Subcutaneous abdominal adipose tissue (tissue), 5 donors: ENCODE data around the gene COPS3.
"Not testable (repeated sequence)": the region's sequence is repeated elsewhere in the genome, so short reads cannot be mapped to it uniquely, and the experiment has no call there.

Experiments
- H3K27ac ChIP-seq: one replicate; pipeline ENCODE4 v1.7.0; 2013; ENCODE audit warnings: low read depth, mild to moderate bottlenecking, inconsistent platforms, low read length, moderate library complexity
- H3K27me3 ChIP-seq, 5 donors: one replicate each; pipeline ENCODE4 v1.7.0; 2013; ENCODE audit warnings: low read length in 5 of 5, inconsistent platforms in 1 of 5; ENCODE audit not compliant: control insufficient read depth in 5 of 5, insufficient read depth in 4 of 5
- H3K36me3 ChIP-seq, 5 donors: one replicate each; pipeline ENCODE4 v1.7.0; 2013; ENCODE audit warnings: low read length in 5 of 5; ENCODE audit not compliant: control insufficient read depth in 5 of 5, insufficient read depth in 5 of 5
- H3K4me1 ChIP-seq, 5 donors: one replicate each; pipeline ENCODE4 v1.7.0; 2013; ENCODE audit warnings: low read length in 5 of 5, mild to moderate bottlenecking in 3 of 5, moderate library complexity in 1 of 5; ENCODE audit not compliant: control insufficient read depth in 5 of 5, insufficient read depth in 5 of 5
- H3K4me3 ChIP-seq, 5 donors: one replicate each; pipeline ENCODE4 v1.7.0; 2013; ENCODE audit warnings: low read length in 5 of 5, low read depth in 1 of 5
- H3K9ac ChIP-seq, 5 donors: one replicate each; pipeline ENCODE4 v1.7.0; 2013; ENCODE audit warnings: low read length in 5 of 5, mild to moderate bottlenecking in 4 of 5, moderate library complexity in 3 of 5
- H3K9me3 ChIP-seq, 5 donors: one replicate each; pipeline ENCODE4 v1.7.0; 2013; ENCODE audit warnings: low read length in 5 of 5; ENCODE audit not compliant: control insufficient read depth in 5 of 5
- donor health status: healthy.
- donor health status: healthy.
- donor health status: healthy.
- donor health status: healthy.
- donor health status: healthy.

Gene COPS3

GRCh38 chr17:17301659-17302058 lies 20.6 kb upstream of the COPS3 start:
- H3K4me3 ChIP-seq, H3K9me3 ChIP-seq, H3K36me3 ChIP-seq, H3K27me3 ChIP-seq, H3K9ac ChIP-seq, H3K27ac ChIP-seq: not testable (repeated sequence)
- H3K4me1 ChIP-seq, result peaks cover 0 to 33% (median 16%) of the 10 kb centered on the region in 5 donors

DNA sequence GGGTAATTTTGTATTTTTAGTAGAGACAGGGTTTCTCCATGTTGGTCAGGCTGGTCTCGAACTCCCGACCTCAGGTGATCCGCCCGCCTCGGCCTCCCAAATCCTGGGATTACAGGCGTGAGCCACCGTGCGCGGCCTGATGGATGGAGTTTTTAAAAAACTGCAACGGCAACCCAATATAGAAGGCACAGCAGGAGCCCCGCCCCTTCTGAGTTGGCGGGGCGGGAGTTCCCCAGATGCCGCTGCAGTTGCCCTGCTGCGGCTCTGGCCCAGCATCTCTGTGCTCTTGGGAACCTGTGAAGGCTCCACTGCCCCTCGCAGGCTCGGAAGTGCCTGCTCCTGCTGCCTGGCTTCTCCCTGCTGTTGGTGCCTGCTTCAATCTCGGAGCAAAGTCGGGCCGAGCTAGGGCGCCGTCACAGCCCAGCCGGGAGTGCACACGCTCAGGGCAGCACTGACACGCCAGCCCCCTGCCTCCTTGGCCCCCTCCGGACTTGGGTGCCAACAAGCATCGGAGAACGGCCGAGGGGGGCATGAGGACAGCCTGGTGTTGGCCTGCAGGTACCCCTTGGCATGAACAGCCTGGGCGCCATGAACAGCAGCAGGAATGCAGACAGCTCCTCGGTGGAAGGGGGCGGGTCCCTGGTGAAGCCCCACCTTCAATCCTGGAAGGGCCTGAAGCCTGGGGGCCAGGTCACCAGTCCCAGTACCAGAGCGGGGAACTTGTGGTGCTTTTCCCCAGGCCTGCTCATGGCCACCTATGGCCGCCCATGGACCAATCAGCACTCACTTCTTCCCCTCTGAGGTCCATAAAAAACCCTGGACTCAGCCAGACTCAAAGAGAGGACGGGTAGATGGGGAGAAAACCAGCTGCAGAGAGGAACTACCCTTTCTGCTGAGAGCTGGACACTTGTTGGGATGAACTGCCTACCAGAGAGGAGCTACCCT lies 19.9 kb upstream of the COPS3 start:
- peak overlapping the region in 2 of 5 donors; percentile 44 to 59 for H3K9ac ChIP-seq
- no peak overlapping the region for H3K27ac ChIP-seq
- H3K9me3 ChIP-seq, result no peaks in the 10 kb centered on the region
- peak overlapping the region; percentile 29 to 68 (median 51) for H3K4me3 ChIP-seq
- H3K36me3 ChIP-seq, result no peaks in the 10 kb centered on the region
- no peaks in the 10 kb centered on the region for H3K27me3 ChIP-seq
- H3K4me1 ChIP-seq, result peaks cover 0 to 33% (median 16%) of the 10 kb centered on the region in 5 donors

DNA sequence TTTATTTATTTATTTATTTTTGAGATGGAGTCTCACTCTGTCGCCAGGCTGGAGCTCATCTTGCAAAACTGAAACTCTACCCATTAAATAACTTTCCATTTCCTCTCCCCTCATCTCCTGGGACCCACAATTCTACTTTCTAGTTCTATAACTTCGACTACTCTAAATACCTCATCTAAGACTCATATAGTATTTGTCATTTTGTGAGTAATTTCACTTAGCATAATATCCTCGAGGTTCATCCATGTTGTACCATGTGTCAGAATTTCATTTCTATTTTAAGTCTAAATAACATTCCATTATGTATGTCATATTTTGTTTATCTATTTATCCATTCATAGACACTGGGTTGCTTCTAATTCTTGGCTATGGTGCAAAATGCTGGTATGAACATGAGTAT lies 17.1 kb upstream of the COPS3 start:
- Histone ChIP-seq H3K9me3 (no peaks in the 10 kb centered on the region), H3K4me3 (no peak overlapping the region), H3K4me1 (peaks cover 0 to 15% (median 9%) of the 10 kb centered on the region in 5 donors), H3K27ac (no peak overlapping the region), H3K9ac (no peak overlapping the region), H3K27me3 (no peaks in the 10 kb centered on the region), H3K36me3 (no peaks in the 10 kb centered on the region)

DNA sequence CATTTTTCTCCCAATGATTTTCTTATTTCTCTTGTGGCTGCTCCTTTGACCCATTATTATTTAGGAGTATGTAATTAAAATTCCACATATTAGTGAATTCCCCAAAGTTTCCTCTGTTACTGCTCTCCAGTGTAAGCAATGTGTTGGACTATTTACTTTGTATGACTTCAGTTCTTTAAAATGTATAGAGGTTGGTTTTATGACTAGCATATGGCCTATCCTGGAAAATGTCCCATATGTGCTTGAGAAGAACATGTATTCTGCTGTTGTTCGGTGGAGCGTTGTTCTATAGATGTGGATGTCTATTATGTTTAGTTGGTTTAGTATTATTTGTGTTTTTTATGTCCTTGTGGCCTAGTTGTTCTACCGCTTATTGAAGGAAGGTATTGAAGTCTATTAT lies 16.2 kb upstream of the COPS3 start:
- no peak overlapping the region for H3K4me3 ChIP-seq
- no peak overlapping the region for H3K27ac ChIP-seq
- no peaks in the 10 kb centered on the region for H3K27me3 ChIP-seq

DNA sequence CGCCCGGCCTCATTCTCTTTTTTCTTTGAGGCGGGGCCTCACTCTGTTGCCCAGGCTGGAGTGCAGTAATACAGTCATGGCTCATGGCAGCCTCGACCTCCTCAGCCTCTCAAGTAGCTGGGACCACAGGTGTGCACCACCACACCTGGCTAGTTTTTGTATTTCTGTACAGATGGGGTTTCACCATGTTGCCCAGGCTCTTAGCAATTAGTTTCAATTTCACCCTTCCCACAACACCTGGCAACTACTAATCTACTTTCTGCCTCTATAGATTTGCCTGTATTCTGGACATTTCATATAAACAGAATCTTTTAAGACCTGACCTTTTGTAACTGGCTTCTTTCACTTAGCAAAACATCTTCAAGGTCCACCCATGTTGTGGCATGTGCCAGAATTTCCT lies 14.1 kb upstream of the COPS3 start:
- no peak overlapping the region for H3K9ac ChIP-seq
- no peak overlapping the region for H3K27ac ChIP-seq
- no peak overlapping the region for H3K4me3 ChIP-seq
- no peaks in the 10 kb centered on the region for H3K9me3 ChIP-seq
- H3K4me1 ChIP-seq, result no peaks in the 10 kb centered on the region
- H3K36me3 ChIP-seq, result no peaks in the 10 kb centered on the region
- no peaks in the 10 kb centered on the region for H3K27me3 ChIP-seq

More for the DNA sequence above, 16.2 kb upstream of the COPS3 start:
- no peaks in the 10 kb centered on the region for H3K36me3 ChIP-seq
- no peaks in the 10 kb centered on the region for H3K9me3 ChIP-seq
- H3K4me1 ChIP-seq, result peaks cover 0 to 10% (median 6%) of the 10 kb centered on the region in 5 donors
- no peak overlapping the region for H3K9ac ChIP-seq

DNA sequence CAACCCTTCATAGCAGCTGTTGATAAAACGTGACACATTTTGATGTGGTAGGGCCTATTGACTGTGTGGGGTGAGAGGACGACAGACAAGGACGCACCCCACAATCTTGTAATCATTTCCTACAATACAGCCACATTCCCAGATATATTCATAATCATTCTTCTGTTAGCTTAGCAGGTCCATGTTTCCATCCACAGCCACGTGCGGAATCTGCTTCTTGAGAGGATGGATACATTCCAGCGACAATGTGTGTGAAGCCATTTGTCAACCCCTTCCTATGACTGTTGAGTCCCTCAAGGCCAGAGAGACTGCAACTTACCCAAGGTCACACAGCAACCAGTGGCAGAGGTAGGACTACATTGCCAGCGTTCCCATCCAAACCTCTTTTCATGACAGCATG lies 8.7 kb upstream of the COPS3 start:
- no peaks in the 10 kb centered on the region for H3K36me3 ChIP-seq
- H3K4me3 ChIP-seq, result no peak overlapping the region
- no peak overlapping the region for H3K27ac ChIP-seq
- no peaks in the 10 kb centered on the region for H3K27me3 ChIP-seq
- H3K9me3 ChIP-seq, result no peaks in the 10 kb centered on the region
- H3K9ac ChIP-seq, result no peak overlapping the region
- H3K4me1 ChIP-seq, result no peaks in the 10 kb centered on the region

DNA sequence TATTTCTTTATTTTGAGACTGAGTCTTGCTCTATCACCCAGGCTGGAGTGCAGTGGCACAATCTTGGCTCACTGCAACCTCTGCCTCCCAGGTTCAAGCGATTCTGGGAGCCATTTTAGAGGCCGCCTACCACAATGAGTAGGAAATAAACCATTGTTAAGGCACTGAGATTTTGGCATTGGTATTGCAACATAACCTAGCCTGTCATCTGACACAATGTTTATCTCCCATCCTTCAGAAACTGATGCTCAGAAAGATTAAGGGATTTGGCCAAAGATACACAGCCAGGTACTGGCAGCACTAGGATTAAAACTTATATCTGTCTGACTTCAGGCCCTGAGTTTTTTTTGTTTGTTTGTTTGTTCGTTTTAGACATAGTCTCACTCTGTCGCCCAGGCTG lies 8.0 kb upstream of the COPS3 start:
- no peak overlapping the region for H3K9ac ChIP-seq
- no peak overlapping the region for H3K27ac ChIP-seq

GRCh38 chr17:17285951-17286350 lies 4.9 kb upstream of the COPS3 start:
- Histone ChIP-seq H3K4me3 (no peak overlapping the region), H3K9ac (no peak overlapping the region), H3K27me3 (no peaks in the 10 kb centered on the region), H3K36me3 (no peaks in the 10 kb centered on the region), H3K4me1 (peaks cover 0 to 7% (median 6%) of the 10 kb centered on the region in 5 donors), H3K27ac (no peak overlapping the region), H3K9me3 (no peaks in the 10 kb centered on the region)

More for the DNA sequence above, 8.0 kb upstream of the COPS3 start:
- no peak overlapping the region for H3K4me3 ChIP-seq
- H3K9me3 ChIP-seq, result no peaks in the 10 kb centered on the region
- H3K36me3 ChIP-seq, result no peaks in the 10 kb centered on the region
- no peaks in the 10 kb centered on the region for H3K27me3 ChIP-seq
- no peaks in the 10 kb centered on the region for H3K4me1 ChIP-seq

- Histone ChIP-seq H3K27me3 (no peaks in the 10 kb centered on the region), H3K36me3 (peaks cover 0 to 9% (median 0%) of the 10 kb centered on the region in 5 donors), H3K27ac (no peak overlapping the region), H3K4me1 (peaks cover 0 to 40% (median 31%) of the 10 kb centered on the region in 5 donors), H3K9ac (peak overlapping the region in 1 of 5 donors; percentile 0), H3K9me3 (no peaks in the 10 kb centered on the region), H3K4me3 (peak overlapping the region in 1 of 5 donors; percentile 95)
Measured at GRCh38 chr17:17279316-17279715, 1.7 kb downstream of the COPS3 start.

GRCh38 chr17:17277431-17277830 lies 3.6 kb downstream of the COPS3 start:
- Histone ChIP-seq H3K4me1 (peaks cover 0 to 40% (median 31%) of the 10 kb centered on the region in 5 donors), H3K36me3 (peaks cover 7 to 28% (median 17%) of the 10 kb centered on the region in 5 donors)
- not testable (repeated sequence) for H3K9ac ChIP-seq, H3K4me3 ChIP-seq, H3K27ac ChIP-seq, H3K9me3 ChIP-seq, H3K27me3 ChIP-seq
